Stimulated activated CD4-positive, alpha-beta T cell treated with anti-CD3 and anti-CD28 coated beads, Interleukin-4, amount 100 ng/mL, for 24 hours (primary cell): ENCODE results near the gene MANSC4.

Experiments used
- DNase-seq: peaks from one replicate; pipeline ENCODE4 v3.0.0-alpha.2; 2020

The MANSC4 gene

GRCh38 chr12:27779920-27780611, at the start of gene MANSC4, which contains the start of gene KLHL42:
Gene MANSC4 (minus strand): TSS chr12:27780236. CDS start chr12:27771276, 8,960 bp downstream.
Gene KLHL42 (plus strand): TSS chr12:27780233. CDS start chr12:27780331, 98 bp downstream.
- DNase-seq: peak; percentile 66

GRCh38 chr12:27828196-27828595, 48.2 kb upstream of the MANSC4 start:
- DNase-seq: no peak

- no peak for DNase-seq
Measured at GRCh38 chr12:27826076-27826475, 46.0 kb upstream of the MANSC4 start.

GRCh38 chr12:27824126-27824842, 44.2 kb upstream of the MANSC4 start:
- DNase-seq: peak; percentile 15

- no peak for DNase-seq
Measured at GRCh38 chr12:27823038-27823437, 43.0 kb upstream of the MANSC4 start.

- peak; percentile 80 for DNase-seq
Measured at GRCh38 chr12:27822076-27822712, 42.2 kb upstream of the MANSC4 start.

GRCh38 chr12:27821259-27821973, 41.4 kb upstream of the MANSC4 start:
- peak; percentile 50 for DNase-seq

GRCh38 chr12:27820564-27820963, 40.5 kb upstream of the MANSC4 start:
- DNase-seq: no peak

- DNase-seq: no peak
Measured at GRCh38 chr12:27818401-27818918, 38.4 kb upstream of the MANSC4 start.

- no peak for DNase-seq
Measured at GRCh38 chr12:27817766-27818165, 37.7 kb upstream of the MANSC4 start.

- no peak for DNase-seq
Measured at GRCh38 chr12:27814851-27815591, 35.0 kb upstream of the MANSC4 start.

- no peak for DNase-seq
Measured at GRCh38 chr12:27814411-27814810, 34.4 kb upstream of the MANSC4 start.

GRCh38 chr12:27812502-27812901, 32.5 kb upstream of the MANSC4 start:
- DNase-seq: no peak

GRCh38 chr12:27810756-27811155, 30.7 kb upstream of the MANSC4 start:
- DNase-seq: no peak

GRCh38 chr12:27808841-27809240, 28.8 kb upstream of the MANSC4 start:
- DNase-seq: no peak

GRCh38 chr12:27807063-27807703, 27.1 kb upstream of the MANSC4 start:
- peak; percentile 40 for DNase-seq

GRCh38 chr12:27806259-27806658, 26.2 kb upstream of the MANSC4 start:
- no peak for DNase-seq

GRCh38 chr12:27805238-27805637, 25.2 kb upstream of the MANSC4 start:
- no peak for DNase-seq

GRCh38 chr12:27802936-27803335, 22.9 kb upstream of the MANSC4 start:
- no peak for DNase-seq

- DNase-seq: no peak
Measured at GRCh38 chr12:27802511-27802910, 22.5 kb upstream of the MANSC4 start.

GRCh38 chr12:27801630-27802029, 21.6 kb upstream of the MANSC4 start:
- no peak for DNase-seq

- no peak for DNase-seq
Measured at GRCh38 chr12:27800819-27801218, 20.8 kb upstream of the MANSC4 start.
